ENCODE measurements around the gene SPATA9. TPM values are rescaled to one million over a fixed set of nuclear protein-coding genes. Genes with fewer than 3 reads are reported as not detected.

SPATA9 gene
- total RNA-seq, 1 donor from 2014 or later = 1.7 TPM

GRCh38 chr5:95621839-95622629 is 60.8 kb downstream of the SPATA9 start:
- no peak for DNase-seq (ENCODE audit: low read depth)

DNA sequence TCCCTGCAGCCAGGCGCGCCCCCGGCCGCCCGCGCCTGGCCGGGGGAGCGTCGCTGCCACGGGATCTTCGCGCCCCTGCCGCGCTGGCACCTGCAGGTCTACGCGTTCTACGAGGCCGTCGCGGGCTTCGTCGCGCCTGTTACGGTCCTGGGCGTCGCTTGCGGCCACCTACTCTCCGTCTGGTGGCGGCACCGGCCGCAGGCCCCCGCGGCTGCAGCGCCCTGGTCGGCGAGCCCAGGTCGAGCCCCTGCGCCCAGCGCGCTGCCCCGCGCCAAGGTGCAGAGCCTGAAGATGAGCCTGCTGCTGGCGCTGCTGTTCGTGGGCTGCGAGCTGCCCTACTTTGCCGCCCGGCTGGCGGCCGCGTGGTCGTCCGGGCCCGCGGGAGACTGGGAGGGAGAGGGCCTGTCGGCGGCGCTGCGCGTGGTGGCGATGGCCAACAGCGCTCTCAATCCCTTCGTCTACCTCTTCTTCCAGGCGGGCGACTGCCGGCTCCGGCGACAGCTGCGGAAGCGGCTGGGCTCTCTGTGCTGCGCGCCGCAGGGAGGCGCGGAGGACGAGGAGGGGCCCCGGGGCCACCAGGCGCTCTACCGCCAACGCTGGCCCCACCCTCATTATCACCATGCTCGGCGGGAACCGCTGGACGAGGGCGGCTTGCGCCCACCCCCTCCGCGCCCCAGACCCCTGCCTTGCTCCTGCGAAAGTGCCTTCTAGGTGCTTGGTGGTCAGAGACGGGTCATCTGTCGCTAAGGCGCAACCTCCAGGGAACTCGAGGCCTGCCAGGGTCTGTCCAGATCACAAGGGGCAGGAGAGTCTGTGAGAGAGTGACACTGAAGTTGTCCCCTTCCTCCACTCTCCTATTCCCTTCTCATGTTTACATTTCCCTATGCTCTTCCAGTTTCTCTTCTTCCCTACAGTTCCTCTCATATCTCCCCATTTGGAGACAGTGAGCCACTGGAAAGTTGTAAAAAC is 61.6 kb downstream of the SPATA9 start:
- DNase-seq (ENCODE audit: low read depth) = peak; percentile 39

DNA sequence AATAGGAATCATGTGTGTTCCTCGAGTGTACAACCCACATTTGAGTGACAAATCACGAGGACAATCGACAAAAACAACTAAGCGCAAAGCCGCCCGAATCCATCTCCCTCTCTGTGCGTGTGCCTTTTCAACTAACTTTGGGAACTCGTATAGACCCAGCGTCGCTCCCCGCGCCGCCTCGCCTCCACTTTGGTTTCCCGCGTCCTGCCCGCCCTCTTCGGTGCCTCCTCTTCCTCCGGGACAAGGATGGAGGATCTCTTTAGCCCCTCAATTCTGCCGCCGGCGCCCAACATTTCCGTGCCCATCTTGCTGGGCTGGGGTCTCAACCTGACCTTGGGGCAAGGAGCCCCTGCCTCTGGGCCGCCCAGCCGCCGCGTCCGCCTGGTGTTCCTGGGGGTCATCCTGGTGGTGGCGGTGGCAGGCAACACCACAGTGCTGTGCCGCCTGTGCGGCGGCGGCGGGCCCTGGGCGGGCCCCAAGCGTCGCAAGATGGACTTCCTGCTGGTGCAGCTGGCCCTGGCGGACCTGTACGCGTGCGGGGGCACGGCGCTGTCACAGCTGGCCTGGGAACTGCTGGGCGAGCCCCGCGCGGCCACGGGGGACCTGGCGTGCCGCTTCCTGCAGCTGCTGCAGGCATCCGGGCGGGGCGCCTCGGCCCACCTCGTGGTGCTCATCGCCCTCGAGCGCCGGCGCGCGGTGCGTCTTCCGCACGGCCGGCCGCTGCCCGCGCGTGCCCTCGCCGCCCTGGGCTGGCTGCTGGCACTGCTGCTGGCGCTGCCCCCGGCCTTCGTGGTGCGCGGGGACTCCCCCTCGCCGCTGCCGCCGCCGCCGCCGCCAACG is 62.5 kb downstream of the SPATA9 start, which contains the start of gene GPR150:
GPR150 (plus strand) TSS at position 58 of the 840 bp plus-strand sequence; CDS start at position 247, 189 bp downstream.
- peak; percentile 81 for DNase-seq (ENCODE audit: low read depth)

DNA sequence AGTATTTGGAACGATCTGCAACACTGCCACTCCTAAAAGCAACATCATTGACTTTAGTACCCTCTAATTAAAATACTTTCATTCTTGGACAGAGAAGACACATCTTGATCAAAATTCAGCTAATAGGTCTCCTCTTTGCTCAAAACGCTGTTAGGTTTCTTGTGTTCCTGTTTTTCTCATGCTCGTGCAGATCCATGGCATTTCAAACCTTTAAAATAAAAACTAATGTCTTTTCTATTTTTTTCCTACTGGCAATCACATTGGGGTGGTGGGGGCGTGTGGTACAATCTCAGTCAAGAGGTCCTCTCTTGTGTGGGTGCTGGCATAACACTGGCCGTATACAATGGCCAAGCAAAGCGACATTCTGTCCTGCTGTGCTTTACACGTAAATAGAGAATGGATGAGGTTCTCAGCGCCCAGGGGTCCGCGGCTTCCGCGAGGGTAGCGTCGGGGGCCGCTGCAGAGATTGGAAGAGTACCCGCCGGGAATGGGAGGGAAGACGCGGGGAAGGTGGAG is 63.2 kb downstream of the SPATA9 start:
- DNase-seq (ENCODE audit: low read depth) = no peak

DNA sequence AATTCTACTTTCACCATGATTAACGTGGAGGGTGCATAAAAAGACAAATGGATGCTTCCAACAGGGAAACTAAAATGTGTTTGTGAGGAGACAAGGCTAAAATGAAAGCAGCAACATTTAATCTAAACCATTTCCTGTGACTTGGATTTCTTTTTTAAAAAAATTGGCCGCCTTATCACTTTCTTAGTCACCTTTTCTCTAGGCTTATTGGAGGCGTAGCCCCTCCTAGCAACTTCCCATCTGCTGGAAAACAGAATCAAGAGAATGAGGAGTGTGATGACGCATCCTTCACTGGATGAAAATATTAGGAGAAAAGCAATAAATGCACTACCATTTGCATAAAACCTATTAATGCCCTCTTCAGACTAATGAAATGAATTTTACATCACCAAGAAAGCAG is 63.7 kb downstream of the SPATA9 start:
- no peak for DNase-seq (ENCODE audit: low read depth)

DNA sequence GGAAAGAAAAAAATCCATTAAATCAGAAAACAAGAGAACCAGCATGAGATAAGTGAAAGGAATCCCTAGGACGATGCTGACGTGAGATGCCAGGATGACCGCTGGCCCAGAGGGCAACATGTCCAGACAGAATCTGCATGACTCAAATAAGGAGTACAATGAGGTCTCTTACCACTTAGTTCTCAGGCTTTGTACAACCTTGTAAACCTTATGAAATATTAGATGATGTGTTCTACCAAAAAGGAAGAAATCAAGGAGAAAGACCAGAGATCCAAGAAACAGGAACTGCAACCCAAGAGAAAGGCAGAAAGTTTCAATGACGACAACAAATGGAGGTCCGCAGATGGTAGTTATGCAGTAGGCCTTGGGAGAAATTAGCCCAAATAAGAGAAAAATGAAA is 65.7 kb downstream of the SPATA9 start:
- peak; percentile 37 for DNase-seq (ENCODE audit: low read depth)

GRCh38 chr5:95615164-95615467 is 67.7 kb downstream of the SPATA9 start:
- no peak for DNase-seq (ENCODE audit: low read depth)

DNA sequence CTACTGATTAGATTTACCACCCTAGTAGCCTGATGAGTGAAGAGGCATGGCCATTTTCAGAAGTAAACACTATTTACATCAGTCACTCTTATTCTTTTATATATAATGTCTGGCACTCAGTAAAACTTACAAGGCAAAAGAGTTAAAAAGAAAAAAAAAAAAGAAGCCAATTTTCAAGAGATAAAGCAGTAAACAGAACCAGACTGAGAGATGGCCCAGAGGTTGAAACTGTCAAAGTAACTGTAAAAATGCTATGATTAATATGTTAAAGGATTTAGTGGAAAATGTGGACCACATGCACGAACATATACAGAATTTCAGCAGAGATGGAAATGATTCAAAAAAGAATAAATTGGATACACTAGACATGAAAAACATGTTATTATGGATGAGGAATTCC is 69.3 kb downstream of the SPATA9 start:
- no peak for DNase-seq (ENCODE audit: low read depth)

GRCh38 chr5:95611396-95611795 is 71.4 kb downstream of the SPATA9 start:
- no peak for DNase-seq (ENCODE audit: low read depth)

- DNase-seq (ENCODE audit: low read depth) = no peak
Observed at GRCh38 chr5:95610546-95610945, 72.2 kb downstream of the SPATA9 start.

DNA sequence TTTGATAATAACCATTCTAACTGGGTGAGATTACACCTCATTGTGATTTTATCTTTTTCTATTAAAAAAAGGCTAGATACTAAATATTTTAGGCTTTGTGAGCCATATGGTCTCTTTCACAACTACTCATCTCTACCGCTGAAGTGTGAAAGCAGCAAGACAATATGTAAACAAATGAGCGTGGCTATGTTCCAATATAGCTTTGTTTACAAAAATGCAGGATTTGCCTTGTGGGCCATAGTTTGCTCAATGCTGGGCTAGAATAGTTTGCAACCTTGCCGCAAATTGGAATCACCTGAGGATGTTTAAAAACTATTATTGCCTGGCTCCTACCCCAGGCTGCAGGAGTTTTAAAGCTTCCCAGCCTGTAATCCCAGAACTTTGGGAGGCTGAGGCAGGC is 73.1 kb downstream of the SPATA9 start:
- no peak for DNase-seq (ENCODE audit: low read depth)

Other genes with a start within 250 kb of the SPATA9 start
- gene SKIC3, start 128.0 kb downstream of the SPATA9 start, total RNA-seq = 116 and 127 TPM in 2 replicates
- 8.5 and 9.4 TPM in 2 replicates for gene ARSK, start 127.9 kb downstream of the SPATA9 start, total RNA-seq
- 0.31 and 0.53 TPM in 2 replicates for gene GPR150, start 62.9 kb downstream of the SPATA9 start, total RNA-seq
- 1.2 and 1.9 TPM in 2 replicates for gene RFESD, start 36.2 kb downstream of the SPATA9 start, total RNA-seq
- gene RHOBTB3, start 48.3 kb upstream of the SPATA9 start, total RNA-seq = 223 and 309 TPM in 2 replicates
- 169 and 223 TPM in 2 replicates for gene GLRX, start 139.7 kb upstream of the SPATA9 start, total RNA-seq